ENCODE measurements around the gene SEPTIN8.

SEPTIN8 gene

GRCh38 chr5:132777209-132778069 lies at the start of gene SEPTIN8:
Gene SEPTIN8, minus strand, starts transcription at chr5:132777239. Its CDS starts 102 bp downstream, at chr5:132777137.
- DNase-seq: peak; percentile 30

- DNase-seq: no peak
Measured at GRCh38 chr5:132826424-132827082, 49.5 kb upstream of the SEPTIN8 start.

GRCh38 chr5:132825834-132826391 lies 48.9 kb upstream of the SEPTIN8 start:
- no peak for DNase-seq

- no peak for DNase-seq
Measured at GRCh38 chr5:132825033-132825833, 48.2 kb upstream of the SEPTIN8 start.

GRCh38 chr5:132824426-132824825 lies 47.4 kb upstream of the SEPTIN8 start:
- DNase-seq: no peak

GRCh38 chr5:132823481-132824050 lies 46.5 kb upstream of the SEPTIN8 start:
- no peak for DNase-seq

GRCh38 chr5:132822650-132823480 lies 45.8 kb upstream of the SEPTIN8 start:
- no peak for DNase-seq

GRCh38 chr5:132821791-132822190 lies 44.8 kb upstream of the SEPTIN8 start:
- no peak for DNase-seq

- no peak for DNase-seq
Measured at GRCh38 chr5:132821350-132821749, 44.3 kb upstream of the SEPTIN8 start.

GRCh38 chr5:132820162-132820754 lies 43.2 kb upstream of the SEPTIN8 start:
- DNase-seq: peak; percentile 84

GRCh38 chr5:132819468-132819867 lies 42.4 kb upstream of the SEPTIN8 start:
- no peak for DNase-seq

- no peak for DNase-seq
Measured at GRCh38 chr5:132817011-132817410, 40.0 kb upstream of the SEPTIN8 start.

- DNase-seq: no peak
Measured at GRCh38 chr5:132816554-132816953, 39.5 kb upstream of the SEPTIN8 start.

GRCh38 chr5:132816083-132816482 lies 39.0 kb upstream of the SEPTIN8 start:
- DNase-seq: no peak

GRCh38 chr5:132815454-132815853 lies 38.4 kb upstream of the SEPTIN8 start:
- DNase-seq: peak; percentile 69

- DNase-seq: no peak
Measured at GRCh38 chr5:132814503-132815294, 37.7 kb upstream of the SEPTIN8 start.

GRCh38 chr5:132813599-132814502 lies 36.8 kb upstream of the SEPTIN8 start:
- no peak for DNase-seq

- no peak for DNase-seq
Measured at GRCh38 chr5:132812781-132813598, 36.0 kb upstream of the SEPTIN8 start, which contains the start of gene SOWAHA. Gene SOWAHA, plus strand, starts transcription at chr5:132813302. Its CDS starts 320 bp downstream, at chr5:132813622.

Measured in HCEC 1CT (cell line).